ENCODE results near the gene OTUD4.

GRCh38 chr4:145171911-145172310 lies 8.5 kb downstream of the OTUD4 start:
- TF ChIP-seq EZH2 (IDR thresholded peaks at IDR 0.05; ENCODE audit: borderline replicate concordance, low read length), result no peak
- no peak for TF ChIP-seq CTCF (IDR thresholded peaks at IDR 0.05; ENCODE audit: low read length)
